GM21619 (cell line): ENCODE measurements around the gene PARD3.

Experiments
- ATAC-seq: cut with Tn5 transposase; IDR thresholded peaks from one replicate; pipeline ENCODE4 v1.9.1; 2021; ENCODE audit not compliant: unreplicated experiment

Gene PARD3

GRCh38 chr10:34587680-34588019 is 227.4 kb downstream of the PARD3 start:
- ATAC-seq = no peak

- no peak for ATAC-seq
Observed at GRCh38 chr10:34587002-34587679, 228.0 kb downstream of the PARD3 start.

- peak; percentile 54 for ATAC-seq
Observed at GRCh38 chr10:34585422-34586112, 229.5 kb downstream of the PARD3 start.

- ATAC-seq = no peak
Observed at GRCh38 chr10:34584164-34584563, 230.9 kb downstream of the PARD3 start.

GRCh38 chr10:34581801-34582532 is 233.1 kb downstream of the PARD3 start:
- ATAC-seq = no peak

- no peak for ATAC-seq
Observed at GRCh38 chr10:34580643-34581042, 234.5 kb downstream of the PARD3 start.

- ATAC-seq = no peak
Observed at GRCh38 chr10:34580214-34580613, 234.9 kb downstream of the PARD3 start.

- ATAC-seq = no peak
Observed at GRCh38 chr10:34578468-34578867, 236.6 kb downstream of the PARD3 start.

- no peak for ATAC-seq
Observed at GRCh38 chr10:34576797-34577196, 238.3 kb downstream of the PARD3 start.

GRCh38 chr10:34575882-34576281 is 239.2 kb downstream of the PARD3 start:
- ATAC-seq = no peak

GRCh38 chr10:34574353-34574934 is 240.7 kb downstream of the PARD3 start:
- no peak for ATAC-seq

- no peak for ATAC-seq
Observed at GRCh38 chr10:34570887-34571286, 244.2 kb downstream of the PARD3 start.

- no peak for ATAC-seq
Observed at GRCh38 chr10:34567659-34568253, 247.3 kb downstream of the PARD3 start.

- no peak for ATAC-seq
Observed at GRCh38 chr10:34565934-34566333, 249.2 kb downstream of the PARD3 start.

- ATAC-seq = no peak
Observed at GRCh38 chr10:34558093-34558583, 257.0 kb downstream of the PARD3 start.

- ATAC-seq = no peak
Observed at GRCh38 chr10:34557173-34557572, 257.9 kb downstream of the PARD3 start.

- ATAC-seq = no peak
Observed at GRCh38 chr10:34555653-34556052, 259.4 kb downstream of the PARD3 start.

- ATAC-seq = no peak
Observed at GRCh38 chr10:34553747-34554146, 261.3 kb downstream of the PARD3 start.

GRCh38 chr10:34551295-34551694 is 263.8 kb downstream of the PARD3 start:
- ATAC-seq = no peak

- no peak for ATAC-seq
Observed at GRCh38 chr10:34549953-34550352, 265.1 kb downstream of the PARD3 start.

GRCh38 chr10:34549001-34549400 is 266.1 kb downstream of the PARD3 start:
- ATAC-seq = no peak
